Hepatocyte (in vitro differentiated cells): ENCODE data around the gene MYO5C.

ENCODE experiments used
- CTCF ChIP-seq: fragments of 200-600 bp; sonication (generic); IDR thresholded peaks from 2 replicates; pipeline ENCODE4 v1.5.1; 2016; ENCODE audit warnings: antibody characterized with exemption, mild to moderate bottlenecking; ENCODE audit not compliant: poor library complexity
- EZH2 ChIP-seq: fragments of 200-600 bp; sonication (generic); IDR thresholded peaks from 2 replicates; pipeline ENCODE4 v1.6.1; 2016; ENCODE audit warnings: antibody characterized with exemption, mild to moderate bottlenecking, borderline replicate concordance

GRCh38 chr15:52261026-52261425 is 34.6 kb downstream of the MYO5C start:
- TF ChIP-seq CTCF (no peak), EZH2 (no peak)
